HepG2 (cell line): ENCODE data around the gene CTIF. TPM values are rescaled to one million over a fixed set of nuclear protein-coding genes. Genes with fewer than 3 reads are reported as not detected.
A peak's percentile ranks its signal among the peaks of the same experiment; 100 is the strongest.

Experiments used
- E2F5 ChIP-seq: sonication (generic); formaldehyde crosslinking; conservative IDR thresholded peaks from 2 replicates; pipeline ENCODE4 v1.4.0; 2020; ENCODE audit warnings: missing genetic modification reagents
- FOXK2 ChIP-seq: fragments of 450-650 bp; IDR thresholded peaks from 2 replicates; pipeline ENCODE4 v1.6.1; 2016
- FOXO1 ChIP-seq: sonication (generic); formaldehyde crosslinking; IDR thresholded peaks from 2 replicates; pipeline ENCODE4 v1.4.0; 2020; ENCODE audit warnings: missing genetic modification reagents
- GATA4 ChIP-seq: sonication (generic); IDR thresholded peaks from 2 replicates; pipeline ENCODE4 v1.6.1; 2016; ENCODE audit warnings: antibody characterized with exemption, low read depth, borderline replicate concordance
- KAT8 ChIP-seq: IDR thresholded peaks from 2 replicates; pipeline ENCODE4 v1.6.1; 2016; ENCODE audit warnings: missing genetic modification reagents, missing compliant biosample characterization
- KMT2A ChIP-seq: sonication (generic); formaldehyde crosslinking; IDR thresholded peaks from 2 replicates; pipeline ENCODE4 v1.4.0; 2020; ENCODE audit warnings: missing genetic modification reagents
- MED8 ChIP-seq: sonication (generic); formaldehyde crosslinking; IDR thresholded peaks from 2 replicates; pipeline ENCODE4 v1.8.1; 2023; ENCODE audit warnings: mild to moderate bottlenecking, missing genetic modification reagents; ENCODE audit not compliant: insufficient replicate concordance
- MIER2 ChIP-seq: IDR thresholded peaks from 2 replicates; pipeline ENCODE4 v1.6.1; 2016; ENCODE audit warnings: missing biosample characterization, missing genetic modification reagents
- MZF1 ChIP-seq: sonication (generic); formaldehyde crosslinking; IDR thresholded peaks from 2 replicates; pipeline ENCODE4 v1.8.1; 2023; ENCODE audit warnings: mild to moderate bottlenecking, missing genetic modification reagents, borderline replicate concordance
- NCOA1 ChIP-seq: sonication (generic); formaldehyde crosslinking; IDR thresholded peaks from 2 replicates; pipeline ENCODE4 v1.9.0; 2021; ENCODE audit warnings: missing genetic modification reagents
- SMAD1 ChIP-seq: sonication (generic); formaldehyde crosslinking; IDR thresholded peaks from 2 replicates; pipeline ENCODE4 v1.4.0; 2020; ENCODE audit warnings: missing genetic modification reagents, low read depth, mild to moderate bottlenecking, borderline replicate concordance
- SRSF1 ChIP-seq: fragments of 200-400 bp; formaldehyde crosslinking; optimal IDR thresholded peaks from 2 replicates; pipeline ENCODE3; 2017; ENCODE audit warnings: mild to moderate bottlenecking, low read depth, low read length, moderate library complexity
- TEF ChIP-seq: sonication (generic); formaldehyde crosslinking; IDR thresholded peaks from 2 replicates; pipeline ENCODE4 v1.5.0; 2020; ENCODE audit warnings: missing genetic modification reagents
- TGIF2 ChIP-seq: IDR thresholded peaks from 2 replicates; pipeline ENCODE4 v1.6.1; 2016; ENCODE audit warnings: control low read depth, missing compliant biosample characterization
- ZBTB38 ChIP-seq: sonication (generic); formaldehyde crosslinking; IDR thresholded peaks from 2 replicates; pipeline ENCODE4 v1.5.1; 2020; ENCODE audit warnings: mild to moderate bottlenecking, missing genetic modification reagents
- ZC3H4 ChIP-seq: sonication (generic); formaldehyde crosslinking; IDR thresholded peaks from 2 replicates; pipeline ENCODE4 v1.4.0; 2020; ENCODE audit warnings: missing genetic modification reagents, borderline replicate concordance
- ZFP36 ChIP-seq: fragments of 150-350 bp; IDR thresholded peaks from 2 replicates; pipeline ENCODE4 v1.6.1; 2018; ENCODE audit warnings: borderline replicate concordance, low read length, low read depth; ENCODE audit not compliant: partially characterized antibody
- ZFP37 ChIP-seq: sonication (generic); formaldehyde crosslinking; IDR thresholded peaks from 2 replicates; pipeline ENCODE4 v1.4.0; 2020; ENCODE audit warnings: missing genetic modification reagents, borderline replicate concordance
- ZNF263 ChIP-seq: sonication (generic); formaldehyde crosslinking; IDR thresholded peaks from 2 replicates; pipeline ENCODE4 v1.4.0; 2020; ENCODE audit warnings: missing genetic modification reagents
- ZNF317 ChIP-seq: sonication (generic); formaldehyde crosslinking; IDR thresholded peaks from 2 replicates; pipeline ENCODE4 v1.5.0; 2020; ENCODE audit warnings: mild to moderate bottlenecking, missing genetic modification reagents
- ZNF543 ChIP-seq: sonication (generic); formaldehyde crosslinking; IDR thresholded peaks from 2 replicates; pipeline ENCODE4 v1.4.0; 2020; ENCODE audit warnings: mild to moderate bottlenecking, missing genetic modification reagents
- ZNF615 ChIP-seq: sonication (generic); formaldehyde crosslinking; IDR thresholded peaks from 2 replicates; pipeline ENCODE4 v1.5.0; 2020; ENCODE audit warnings: mild to moderate bottlenecking, missing genetic modification reagents, borderline replicate concordance
- ZNF670 ChIP-seq: sonication (generic); formaldehyde crosslinking; IDR thresholded peaks from 2 replicates; pipeline ENCODE4 v1.8.0; 2022; ENCODE audit warnings: mild to moderate bottlenecking, missing genetic modification reagents, borderline replicate concordance
- ZNF724P ChIP-seq: sonication (generic); formaldehyde crosslinking; IDR thresholded peaks from 2 replicates; pipeline ENCODE4 v1.8.0; 2022; ENCODE audit warnings: missing genetic modification reagents, borderline replicate concordance
- ZNF841 ChIP-seq: sonication (generic); formaldehyde crosslinking; IDR thresholded peaks from 2 replicates; pipeline ENCODE4 v1.8.1; 2023; ENCODE audit warnings: missing genetic modification reagents, borderline replicate concordance
- ZUFSP ChIP-seq: sonication (generic); formaldehyde crosslinking; IDR thresholded peaks from 2 replicates; pipeline ENCODE4 v1.9.0; 2021; ENCODE audit warnings: missing genetic modification reagents, mild to moderate bottlenecking, borderline replicate concordance
- polyA plus RNA-seq, 8 experiments: library from polyadenylated mRNA; depleted of rRNA in 3 of 8; stranded (reverse) in 7 of 8; unstranded in 1 of 8; fragments of >200 nt; fragmentation: Illumina TruSeq in 4 of 8; extraction: Trizol in 4 of 8; gene quantifications; 2 replicates each; pipeline versions ENCODE4 v1.2.1 to v1.2.3, GENCODE V29; 2011 to 2016; ENCODE audit warnings: low read depth in 4 of 8, missing spikeins in 1 of 8, mixed read lengths in 1 of 8; ENCODE audit not compliant: insufficient read depth in 1 of 8
- total RNA-seq, 5 experiments: library from RNA; depleted of rRNA; stranded (reverse); fragments of >200 nt; fragmentation: Illumina TruSeq; extraction: Trizol; gene quantifications; 2 replicates each; pipeline ENCODE4 v1.2.3, GENCODE V29; 2016; ENCODE audit warnings: low read depth in 1 of 5

Gene CTIF
- total and polyA plus RNA-seq, 2 of the 13 experiments (the other 11 are each of a cell fraction or from before 2014, with no cell fraction given): 18.2 to 28.0 TPM

GRCh38 chr18:48902023-48902855 is 363.4 kb downstream of the CTIF start (continued):
- TF ChIP-seq ZNF724P (CRISPR knock-in tag): no peak
- no peak for TF ChIP-seq ZC3H4 (CRISPR knock-in tag)
- TF ChIP-seq ZNF317: peak; percentile 67; the same call in 1 of the 2 replicates
- no peak for TF ChIP-seq FOXK2
- 0 out of 2 replicates have a peak, but pooled peaks have one; percentile 33 for TF ChIP-seq ZBTB38
- no peak for TF ChIP-seq SRSF1
- TF ChIP-seq ZFP36: no peak
- TF ChIP-seq TGIF2 (CRISPR knock-in tag): no peak
- TF ChIP-seq SMAD1 (CRISPR knock-in tag): peak; percentile 87
- no peak for TF ChIP-seq ZNF543 (CRISPR knock-in tag)
- TF ChIP-seq MED8: peak; percentile 23
- 0 out of 2 replicates have a peak, but pooled peaks have one; percentile 12 for TF ChIP-seq ZNF615 (CRISPR knock-in tag)
- peak; percentile 68 for TF ChIP-seq KMT2A
- TF ChIP-seq NCOA1 (CRISPR knock-in tag): no peak
- no peak for TF ChIP-seq ZFP37 (CRISPR knock-in tag)
- no peak for TF ChIP-seq TEF
- TF ChIP-seq KAT8 (CRISPR knock-in tag): peak; percentile 76
- TF ChIP-seq MZF1 (CRISPR knock-in tag): 0 out of 2 replicates have a peak, but pooled peaks have one; percentile 85
- TF ChIP-seq E2F5 (CRISPR knock-in tag): no peak
- TF ChIP-seq MIER2 (CRISPR knock-in tag): no peak; the same call in none of the 2 replicates
- no peak for TF ChIP-seq ZUFSP (CRISPR knock-in tag)
- TF ChIP-seq GATA4: 0 out of 2 replicates have a peak, but pooled peaks have one; percentile 41
- TF ChIP-seq ZNF841: no peak
- TF ChIP-seq ZNF670 (CRISPR knock-in tag): no peak
- peak; percentile 41 for TF ChIP-seq ZNF263
- TF ChIP-seq FOXO1 (CRISPR knock-in tag): peak; percentile 70; the same call in 1 of the 2 replicates
